ENCODE data around the gene USF3.

GRCh38 chr3:113663761-113664160 is 32.7 kb downstream of the USF3 start:
- TF ChIP-seq CTCF (IDR thresholded peaks at IDR 0.05) (no peak), POLR2A (IDR thresholded peaks at IDR 0.05) (no peak)

Measured in lower leg skin (tissue), 3 donors.